ENCODE measurements around the gene ANGEL2.

ANGEL2 gene

GRCh38 chr1:212951947-212952640 lies 63.6 kb downstream of the ANGEL2 start:
- DNase-seq, result no peak

GRCh38 chr1:212951126-212951946 lies 64.3 kb downstream of the ANGEL2 start:
- DNase-seq, result peak in 6 of 56 donors; percentile 3 to 58 (median 16)

- peak; percentile 10 to 91 (median 72) for DNase-seq
Measured at GRCh38 chr1:212950243-212951125, 65.2 kb downstream of the ANGEL2 start, which contains the start of gene VASH2. VASH2 (plus strand) TSS chr1:212950541; CDS start chr1:212951543, 1,002 bp downstream.

GRCh38 chr1:212949771-212950170 lies 65.9 kb downstream of the ANGEL2 start:
- DNase-seq, result no peak

GRCh38 chr1:212946872-212947271 lies 68.8 kb downstream of the ANGEL2 start:
- no peak for DNase-seq

GRCh38 chr1:212945463-212946160 lies 70.1 kb downstream of the ANGEL2 start:
- no peak for DNase-seq

- no peak for DNase-seq
Measured at GRCh38 chr1:212945056-212945455, 70.6 kb downstream of the ANGEL2 start.

GRCh38 chr1:212944229-212944901 lies 71.3 kb downstream of the ANGEL2 start:
- DNase-seq, result no peak

- DNase-seq, result no peak
Measured at GRCh38 chr1:212943393-212943710, 72.3 kb downstream of the ANGEL2 start.

GRCh38 chr1:212942679-212943392 lies 72.8 kb downstream of the ANGEL2 start:
- DNase-seq, result no peak
